HG03196 (cell line): ENCODE measurements around the gene DMRT1.
"Not testable (repeated sequence)": the region's sequence is repeated elsewhere in the genome, so short reads cannot be mapped to it uniquely, and the experiment has no call there.

Experiments
- ATAC-seq: cut with Tn5 transposase; IDR thresholded peaks from one replicate; pipeline ENCODE4 v1.9.1; 2021; ENCODE audit not compliant: unreplicated experiment

The DMRT1 gene

DNA sequence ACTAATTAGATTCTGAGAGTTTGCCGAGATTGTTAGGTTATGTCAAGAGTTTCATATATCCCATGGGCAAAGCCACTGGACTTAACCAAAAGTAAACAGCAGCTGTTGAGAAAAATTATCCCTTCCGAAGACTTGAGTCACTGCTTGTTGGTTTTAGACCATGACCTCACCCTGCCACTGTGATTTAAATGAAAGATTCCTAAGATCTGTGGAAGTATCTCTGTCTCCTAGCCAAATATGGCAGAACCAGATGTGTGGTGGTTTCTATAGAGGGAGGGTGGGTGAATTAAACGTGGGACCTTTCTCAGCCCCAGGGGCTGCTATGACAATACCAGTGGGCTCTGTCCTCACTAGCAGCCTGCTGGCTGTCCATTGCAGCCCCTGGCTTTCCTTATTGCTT, 154.3 kb downstream of the DMRT1 start:
- no peak for ATAC-seq

DNA sequence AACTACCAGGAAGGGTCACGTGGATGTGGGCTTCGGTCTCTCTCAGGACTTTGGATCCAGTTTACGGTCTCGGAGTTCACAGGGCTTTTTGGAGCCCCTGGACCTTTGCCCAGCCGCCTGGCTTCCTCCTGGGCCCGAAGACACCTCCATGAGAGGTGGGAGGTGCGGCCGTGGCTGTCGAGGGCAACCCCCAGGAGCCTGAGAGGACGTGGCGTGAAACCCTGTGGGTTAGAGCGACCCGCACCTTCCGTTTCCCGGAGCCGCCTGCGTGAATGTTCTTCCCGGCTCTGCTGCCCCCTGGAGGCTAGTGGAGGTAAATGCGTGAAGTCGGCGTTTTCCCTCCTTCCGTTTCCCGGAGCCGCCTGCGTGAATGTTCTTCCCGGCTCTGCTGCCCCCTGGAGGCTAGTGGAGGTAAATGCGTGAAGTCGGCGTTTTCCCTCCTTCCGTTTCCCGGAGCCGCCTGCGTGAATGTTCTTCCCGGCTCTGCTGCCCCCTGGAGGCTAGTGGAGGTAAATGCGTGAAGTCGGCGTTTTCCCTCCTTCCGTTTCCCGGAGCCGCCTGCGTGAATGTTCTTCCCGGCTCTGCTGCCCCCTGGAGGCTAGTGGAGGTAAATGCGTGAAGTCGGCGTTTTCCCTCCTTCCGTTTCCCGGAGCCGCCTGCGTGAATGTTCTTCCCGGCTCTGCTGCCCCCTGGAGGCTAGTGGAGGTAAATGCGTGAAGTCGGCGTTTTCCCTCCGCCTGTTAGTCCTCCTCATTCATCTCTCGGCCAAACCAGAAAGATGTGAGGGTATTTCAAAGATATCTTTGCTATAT, 157.0 kb downstream of the DMRT1 start:
- not testable (repeated sequence) for ATAC-seq

DNA sequence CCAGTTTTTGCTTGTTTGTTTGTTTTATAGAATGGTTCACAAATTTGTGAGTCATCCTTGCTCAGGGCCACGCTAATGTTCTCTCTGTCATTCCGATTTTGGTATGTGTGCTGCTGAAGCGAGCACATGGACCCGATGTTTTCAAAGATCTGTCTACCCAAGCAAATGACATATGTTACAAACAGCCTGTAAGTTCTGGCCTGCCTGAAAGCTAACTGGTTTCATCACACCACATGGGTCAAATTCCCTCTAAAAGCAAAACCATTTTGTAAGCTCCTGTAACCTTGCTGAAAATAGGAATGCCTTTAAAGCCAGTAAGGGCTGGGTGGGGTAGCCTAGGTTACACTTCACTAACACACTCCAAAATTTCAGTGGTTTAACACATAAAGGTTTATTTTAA, 160.3 kb downstream of the DMRT1 start:
- ATAC-seq, result no peak

DNA sequence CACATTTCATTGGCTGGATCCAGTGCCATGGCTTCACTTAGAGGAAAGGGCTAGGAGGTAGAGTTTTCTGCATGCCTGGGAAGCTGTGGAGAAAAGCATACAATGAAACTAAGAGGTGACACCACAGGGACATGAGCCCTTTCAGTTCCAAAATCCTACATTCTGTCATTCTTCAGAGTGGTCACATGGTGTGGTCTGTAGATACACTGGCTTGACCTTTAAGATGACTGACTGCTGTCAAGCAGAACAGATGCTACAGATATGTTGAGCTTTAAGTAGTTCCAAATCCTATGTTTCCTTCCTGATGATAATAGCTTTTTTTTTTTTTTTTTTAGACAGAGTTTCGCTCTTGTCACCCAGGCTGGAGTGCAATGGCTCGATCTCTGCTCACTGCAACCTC, 161.2 kb downstream of the DMRT1 start:
- no peak for ATAC-seq

DNA sequence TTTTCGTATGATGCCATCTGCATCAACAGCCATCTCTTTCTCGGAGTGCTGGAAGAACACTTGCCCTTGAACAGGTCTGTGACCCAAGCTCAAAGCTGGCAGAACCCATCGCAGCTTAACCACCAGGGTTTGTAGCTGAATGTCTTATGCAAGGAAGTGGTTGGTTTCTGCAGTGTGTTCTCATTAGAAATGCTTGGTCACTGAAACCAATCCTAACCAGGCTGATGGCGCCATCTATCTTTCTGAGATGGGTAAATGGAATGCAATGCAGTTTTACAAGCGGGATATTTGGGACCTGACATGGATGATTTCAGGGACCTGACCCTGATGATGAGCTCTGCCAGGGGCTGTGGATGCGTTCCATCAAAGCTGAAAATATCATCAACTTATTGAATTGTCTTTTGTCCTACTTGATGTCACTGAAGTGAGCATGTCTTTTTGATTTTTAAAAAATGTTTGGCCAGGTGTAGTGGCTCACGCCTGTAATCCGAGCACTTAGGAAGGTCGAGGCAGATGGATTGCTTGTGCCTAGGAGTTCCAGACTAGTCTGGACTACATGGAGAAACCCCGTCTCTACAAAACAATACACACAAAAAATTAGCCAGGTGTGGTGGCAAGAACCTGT, 163.7 kb downstream of the DMRT1 start:
- no peak for ATAC-seq

DNA sequence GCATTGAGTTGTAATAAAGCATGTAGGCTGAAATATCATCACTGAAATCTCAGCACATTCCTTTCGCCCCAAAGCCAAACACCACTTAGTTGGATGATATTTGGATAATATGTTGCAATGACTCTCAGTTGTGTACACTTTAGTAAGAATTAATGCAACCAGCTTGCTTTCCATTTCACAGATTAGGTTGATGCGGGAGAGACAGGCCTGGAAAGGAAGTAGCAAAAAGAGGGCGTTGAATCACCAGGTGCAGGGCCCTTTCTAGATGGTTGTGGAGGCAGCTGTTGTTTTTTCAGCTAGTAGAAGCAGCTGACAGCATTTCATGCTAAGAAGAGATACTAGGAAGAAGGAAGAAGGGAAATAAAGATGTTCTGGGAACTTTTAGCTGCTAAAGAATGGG, 165.8 kb downstream of the DMRT1 start:
- no peak for ATAC-seq

DNA sequence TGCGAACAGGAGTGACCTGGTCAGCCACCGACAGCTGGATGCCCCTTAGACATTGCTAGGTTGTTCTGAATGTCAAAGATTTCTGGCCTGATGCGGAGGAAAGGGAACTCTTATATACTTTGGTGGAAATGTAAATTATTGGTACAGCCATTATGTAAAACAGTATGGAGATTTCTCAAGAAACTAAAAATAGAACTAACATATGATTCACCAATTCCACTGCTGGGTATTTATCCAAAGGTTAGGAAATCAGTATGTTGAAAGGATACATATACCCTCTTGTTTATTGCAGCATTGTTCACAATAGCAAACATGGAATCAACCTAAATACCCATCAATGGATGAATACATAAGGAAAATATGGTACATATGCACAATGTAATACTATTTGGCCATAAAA, 166.7 kb downstream of the DMRT1 start:
- no peak for ATAC-seq

DNA sequence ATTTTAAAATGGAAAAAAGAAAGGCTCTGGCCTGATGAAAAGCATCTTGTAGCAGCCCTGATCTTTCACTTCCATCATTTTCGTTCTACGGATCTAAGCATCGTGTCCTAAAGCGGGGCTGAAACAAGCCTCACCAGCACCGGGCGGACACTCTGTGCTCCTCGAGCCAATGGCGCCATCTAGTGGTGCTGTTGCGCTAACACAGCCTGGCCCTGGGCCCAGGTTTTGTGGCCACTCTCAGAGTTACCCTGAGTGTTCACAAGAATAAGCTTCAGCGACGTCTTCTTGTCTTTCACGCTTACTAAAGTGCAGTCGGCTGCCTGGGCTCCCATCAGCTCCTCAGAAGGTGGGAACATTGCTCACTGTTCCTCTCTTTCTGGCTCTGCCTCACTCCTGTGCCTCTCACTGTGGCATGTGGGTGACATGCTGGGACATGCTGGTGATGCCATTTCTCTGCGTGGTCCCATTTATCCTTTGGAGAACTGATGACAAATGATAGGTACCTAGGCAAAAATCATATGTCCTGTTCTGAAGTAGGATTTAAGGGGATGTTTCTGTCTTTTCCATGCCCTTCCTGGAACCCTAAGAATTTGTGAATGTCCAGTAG, 167.7 kb downstream of the DMRT1 start:
- peak; percentile 85 for ATAC-seq

DNA sequence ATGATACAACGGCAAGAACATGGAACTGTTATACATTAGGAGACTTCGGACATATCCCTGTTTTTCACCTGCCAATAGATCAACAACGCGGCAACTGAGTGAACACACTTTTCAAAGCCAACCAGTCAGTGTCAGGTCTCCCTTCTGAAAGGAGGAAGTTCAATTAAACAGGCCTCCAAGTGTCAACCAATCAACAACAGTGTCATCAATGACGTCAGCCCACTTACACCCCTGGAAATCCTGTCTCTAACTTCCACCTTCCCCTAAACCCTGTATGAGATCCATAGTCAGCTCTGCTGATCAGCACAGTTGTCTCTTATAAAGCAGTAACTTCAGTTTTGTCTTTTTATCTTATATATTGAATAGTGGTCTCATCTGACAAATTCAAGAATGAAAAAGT, 171.5 kb downstream of the DMRT1 start:
- no peak for ATAC-seq

DNA sequence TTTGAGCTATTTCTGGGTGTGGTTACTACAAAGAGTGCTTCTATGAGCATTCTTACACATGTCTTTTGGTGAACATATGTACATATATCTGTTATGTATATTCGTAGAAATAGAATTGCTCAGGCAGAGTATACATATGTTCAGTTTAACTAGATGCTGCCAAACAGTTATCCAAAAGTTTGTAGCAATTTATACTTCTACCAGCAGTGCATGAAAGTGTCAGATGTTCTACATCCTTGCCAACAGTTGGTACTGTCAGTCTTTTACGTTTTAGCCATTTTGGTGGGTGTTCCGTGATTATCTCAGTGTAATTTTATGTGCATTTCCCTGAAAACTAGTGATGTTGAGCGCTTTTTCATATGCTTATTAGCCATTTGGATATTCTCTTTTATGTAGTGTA, 172.7 kb downstream of the DMRT1 start:
- no peak for ATAC-seq

DNA sequence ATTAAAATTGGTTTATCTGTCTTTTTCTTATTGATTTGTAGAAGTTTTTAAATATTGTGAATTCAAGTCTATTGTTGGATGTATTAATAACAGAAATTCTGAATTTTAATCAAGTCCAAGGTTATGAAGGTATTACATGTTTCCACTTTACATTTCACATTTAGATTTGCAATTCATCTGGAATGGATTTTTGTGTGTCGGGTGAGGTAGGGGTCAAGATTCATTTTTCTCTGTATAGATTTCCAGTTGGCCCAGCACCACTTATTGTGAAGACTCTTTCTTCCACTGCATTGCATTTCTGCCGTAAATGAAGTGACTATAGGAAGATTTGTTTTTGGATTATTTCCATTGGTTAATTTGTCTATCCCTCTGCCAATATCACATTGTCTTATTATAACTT, 173.1 kb downstream of the DMRT1 start:
- no peak for ATAC-seq

DNA sequence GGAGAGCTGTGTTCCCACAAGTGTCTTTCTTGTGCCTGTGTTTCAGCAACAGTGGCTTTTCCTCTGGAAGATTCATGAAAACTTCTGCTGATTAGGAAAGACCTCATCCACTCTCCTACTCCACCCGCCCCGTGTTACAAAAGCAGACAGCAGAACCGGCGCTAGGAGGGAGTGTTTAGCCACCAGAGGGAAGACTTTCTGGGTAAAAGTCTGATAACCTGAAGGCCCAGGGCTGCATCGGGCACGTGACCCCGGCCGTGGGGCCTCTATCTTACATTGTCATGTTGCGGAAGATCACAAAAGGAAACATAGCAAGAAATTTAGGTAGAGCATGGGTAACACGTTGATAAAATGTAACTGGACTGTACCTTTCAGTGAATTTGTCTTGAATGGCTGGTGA, 176.6 kb downstream of the DMRT1 start:
- no peak for ATAC-seq
